Prostate gland (tissue), 2 donors: ENCODE measurements around the gene TMEM119. TPM values are rescaled to one million over a fixed set of nuclear protein-coding genes. Genes with fewer than 3 reads are reported as not detected.

Experiments
- DNase-seq: peaks from one replicate; pipeline ENCODE4 v3.0.0-alpha.2; 2019; ENCODE audit warnings: low spot score
- H3K27ac ChIP-seq, 2 donors: fragments of 200-600 bp; sonication (generic); 2 replicates each; pipeline ENCODE4 v1.5.1; 2017 to 2019
- H3K27me3 ChIP-seq: fragments of 200-600 bp; sonication (generic); replicated peaks from 2 replicates; pipeline ENCODE4 v1.5.1; 2019; ENCODE audit not compliant: insufficient read depth
- H3K36me3 ChIP-seq, 2 donors: fragments of 200-600 bp; sonication (generic); 1 replicate in 1 of 2; 2 replicates in 1 of 2; pipeline versions ENCODE4 v1.5.1 to v1.8.1; 2017 to 2019
- H3K4me1 ChIP-seq: fragments of 200-600 bp; sonication (generic); replicated peaks from 2 replicates; pipeline ENCODE4 v1.5.1; 2019
- H3K4me3 ChIP-seq, 2 donors: fragments of 200-600 bp; sonication (generic); 2 replicates each; pipeline ENCODE4 v1.5.1; 2017 to 2019
- H3K9me3 ChIP-seq: fragments of 200-600 bp; sonication (generic); 2 replicates; pipeline ENCODE4 v1.5.1; 2017
- CTCF ChIP-seq, 4 experiments: fragments of 200-600 bp in 2 of 4; fragments of 450-650 bp in 2 of 4; sonication (generic) in 2 of 4; IDR thresholded peaks; 1 replicate in 3 of 4; 2 replicates in 1 of 4; pipeline ENCODE4 v1.5.1; 2016 to 2019; ENCODE audit warnings: antibody characterized with exemption in 4 of 4, mild to moderate bottlenecking in 2 of 4, moderate library complexity in 2 of 4
- POLR2A ChIP-seq: fragments of 450-650 bp; IDR thresholded peaks from one replicate; pipeline ENCODE4 v1.6.1; 2016; ENCODE audit warnings: antibody characterized with exemption, mild to moderate bottlenecking
- POLR2AphosphoS5 ChIP-seq: sonication (generic); formaldehyde crosslinking; IDR thresholded peaks from one replicate; pipeline ENCODE4 v1.6.1; 2017; ENCODE audit warnings: antibody characterized with exemption
- WGBS: methylation state at CpG from one replicate; pipeline ENCODE4 v1.1.5; 2018; 5-methylcytosine and 5-hydroxymethylcytosine counted together
- intact Hi-C: fragments of 100-400 bp; cut with DNase I; formaldehyde crosslinking; loops from one replicate; pipeline ENCODE4 v1.14.2; 2022
- total RNA-seq, 2 donors: library from RNA; depleted of rRNA; stranded (reverse); fragments of >200 nt; gene quantifications; one replicate each; pipeline ENCODE4 v1.1.0, GENCODE V29; 2016

TMEM119 gene
- total RNA-seq, 2 donors from 2014 or later: 1.7 to 19.1 TPM

GRCh38 chr12:108610336-108610815, 12.5 kb upstream of the TMEM119 start:
- DNase-seq: no peak
- Histone ChIP-seq H3K27me3 (no peaks in the 10 kb centered on the region), H3K27ac (no peak overlapping the region), H3K9me3 (no peaks in the 10 kb centered on the region), H3K4me3 (no peak overlapping the region), H3K4me1 (no peaks in the 10 kb centered on the region), H3K36me3 (no peaks in the 10 kb centered on the region)
- TF ChIP-seq CTCF (IDR thresholded peaks at IDR 0.05) (no peak), POLR2AphosphoS5 (no peak), POLR2A (no peak)
- intact Hi-C loops: no loop called here
- WGBS: 76% methylated on average over 8 of the region's 8 CpGs

- WGBS: 34% methylated on average over 17 of the region's 21 CpGs
- Histone ChIP-seq H3K4me1 (no peaks in the 10 kb centered on the region), H3K9me3 (no peaks in the 10 kb centered on the region), H3K36me3 (no peaks in the 10 kb centered on the region), H3K27me3 (no peaks in the 10 kb centered on the region), H3K4me3 (no peak overlapping the region), H3K27ac (no peak overlapping the region)
- DNase-seq: no peak
- TF ChIP-seq POLR2AphosphoS5 (peak; percentile 16), POLR2A (no peak), CTCF (IDR thresholded peaks at IDR 0.05) (no peak)
- intact Hi-C loops: no loop called here
Observed at GRCh38 chr12:108609537-108610335, 11.9 kb upstream of the TMEM119 start.

GRCh38 chr12:108608616-108609015, 10.7 kb upstream of the TMEM119 start:
- no peak overlapping the region for H3K27ac ChIP-seq
- intact Hi-C loops: no loop called here
- H3K27me3 ChIP-seq: no peaks in the 10 kb centered on the region
- no peaks in the 10 kb centered on the region for H3K36me3 ChIP-seq
- no peak for DNase-seq
- no peaks in the 10 kb centered on the region for H3K4me1 ChIP-seq
- no peak for TF ChIP-seq POLR2A
- TF ChIP-seq POLR2AphosphoS5: no peak
- TF ChIP-seq CTCF (IDR thresholded peaks at IDR 0.05): no peak
- no peaks in the 10 kb centered on the region for H3K9me3 ChIP-seq
- H3K4me3 ChIP-seq: no peak overlapping the region
- WGBS: 80% methylated on average over 5 of the region's 5 CpGs

GRCh38 chr12:108607981-108608600, 10.2 kb upstream of the TMEM119 start:
- H3K4me3 ChIP-seq: no peak overlapping the region
- no peaks in the 10 kb centered on the region for H3K4me1 ChIP-seq
- H3K27me3 ChIP-seq: no peaks in the 10 kb centered on the region
- WGBS: 89% methylated on average over 10 of the region's 10 CpGs
- no peak overlapping the region for H3K27ac ChIP-seq
- no peaks in the 10 kb centered on the region for H3K36me3 ChIP-seq
- intact Hi-C loops: no loop called here
- no peaks in the 10 kb centered on the region for H3K9me3 ChIP-seq
- TF ChIP-seq POLR2A: no peak
- TF ChIP-seq CTCF (IDR thresholded peaks at IDR 0.05): no peak
- no peak for TF ChIP-seq POLR2AphosphoS5
- DNase-seq: no peak
